Hippocampal formation (tissue), 2 donors: ENCODE measurements around the gene ZBTB46.
"Not testable (repeated sequence)": the region's sequence is repeated elsewhere in the genome, so short reads cannot be mapped to it uniquely, and the experiment has no call there.

Experiments used
- DNase-seq, 2 donors: peaks; one replicate each; lab custom pipeline; 2025; lab: John Stamatoyannopoulos, UW

The ZBTB46 gene

GRCh38 chr20:63787302-63787701 lies 43.8 kb downstream of the ZBTB46 start:
- DNase-seq = no peak

- peak in 1 of 2 donors; percentile 39 for DNase-seq
Observed at GRCh38 chr20:63785691-63786131, 45.4 kb downstream of the ZBTB46 start.

- DNase-seq = no peak
Observed at GRCh38 chr20:63783970-63784369, 47.1 kb downstream of the ZBTB46 start.

GRCh38 chr20:63782521-63782971 lies 48.5 kb downstream of the ZBTB46 start:
- DNase-seq = no peak

GRCh38 chr20:63782051-63782471 lies 49.0 kb downstream of the ZBTB46 start:
- DNase-seq = no peak

- DNase-seq = no peak
Observed at GRCh38 chr20:63781181-63781580, 49.9 kb downstream of the ZBTB46 start.

GRCh38 chr20:63778857-63779256 lies 52.2 kb downstream of the ZBTB46 start:
- no peak for DNase-seq

GRCh38 chr20:63778034-63778752 lies 52.9 kb downstream of the ZBTB46 start:
- DNase-seq = no peak

- DNase-seq = no peak
Observed at GRCh38 chr20:63777614-63778013, 53.5 kb downstream of the ZBTB46 start.

- DNase-seq = not testable (repeated sequence)
Observed at GRCh38 chr20:63776875-63777274, 54.2 kb downstream of the ZBTB46 start.

GRCh38 chr20:63775096-63775978 lies 55.7 kb downstream of the ZBTB46 start:
- DNase-seq = no peak

GRCh38 chr20:63774306-63774705 lies 56.8 kb downstream of the ZBTB46 start:
- no peak for DNase-seq

- no peak for DNase-seq
Observed at GRCh38 chr20:63773571-63774241, 57.4 kb downstream of the ZBTB46 start.

GRCh38 chr20:63772781-63773518 lies 58.1 kb downstream of the ZBTB46 start:
- DNase-seq = no peak

GRCh38 chr20:63771046-63771707 lies 59.9 kb downstream of the ZBTB46 start:
- DNase-seq = no peak

- no peak for DNase-seq
Observed at GRCh38 chr20:63769891-63770474, 61.1 kb downstream of the ZBTB46 start.

GRCh38 chr20:63768591-63769515 lies 62.2 kb downstream of the ZBTB46 start:
- no peak for DNase-seq

GRCh38 chr20:63767886-63768285 lies 63.2 kb downstream of the ZBTB46 start:
- no peak for DNase-seq

- no peak for DNase-seq
Observed at GRCh38 chr20:63767456-63767855, 63.6 kb downstream of the ZBTB46 start.
